HFF-Myc (cell line): ENCODE data around the gene UBXN1.
A peak's percentile ranks its signal among the peaks of the same experiment; 100 is the strongest.
"Not testable (repeated sequence)": the region's sequence is repeated elsewhere in the genome, so short reads cannot be mapped to it uniquely, and the experiment has no call there.

Source experiments
- DNase-seq: peaks from one replicate; pipeline ENCODE4 v3.0.0-alpha.2; 2011; ENCODE audit warnings: low read depth; ENCODE audit errors: extremely low read depth
- H3K4me3 ChIP-seq: replicated peaks from 2 replicates; pipeline ENCODE4 v1.5.1; 2011; ENCODE audit warnings: low read depth, mild to moderate bottlenecking, control low read depth, low read length
- CTCF ChIP-seq: IDR thresholded peaks from 2 replicates; pipeline ENCODE4 v1.5.1; 2012; ENCODE audit warnings: mild to moderate bottlenecking, low read depth, low read length, control low read depth; ENCODE audit errors: missing control alignments

The UBXN1 gene

GRCh38 chr11:62708793-62709192, 29.9 kb upstream of the UBXN1 start:
- peak overlapping the region; percentile 46 for H3K4me3 ChIP-seq
- no peak for DNase-seq
- no peak for TF ChIP-seq CTCF

- DNase-seq, result no peak
- H3K4me3 ChIP-seq, result 0 out of 2 replicates have a peak overlapping the region, but pooled peaks have one; percentile 46
- TF ChIP-seq CTCF, result no peak
Measured at GRCh38 chr11:62708392-62708791, 29.5 kb upstream of the UBXN1 start.

DNA sequence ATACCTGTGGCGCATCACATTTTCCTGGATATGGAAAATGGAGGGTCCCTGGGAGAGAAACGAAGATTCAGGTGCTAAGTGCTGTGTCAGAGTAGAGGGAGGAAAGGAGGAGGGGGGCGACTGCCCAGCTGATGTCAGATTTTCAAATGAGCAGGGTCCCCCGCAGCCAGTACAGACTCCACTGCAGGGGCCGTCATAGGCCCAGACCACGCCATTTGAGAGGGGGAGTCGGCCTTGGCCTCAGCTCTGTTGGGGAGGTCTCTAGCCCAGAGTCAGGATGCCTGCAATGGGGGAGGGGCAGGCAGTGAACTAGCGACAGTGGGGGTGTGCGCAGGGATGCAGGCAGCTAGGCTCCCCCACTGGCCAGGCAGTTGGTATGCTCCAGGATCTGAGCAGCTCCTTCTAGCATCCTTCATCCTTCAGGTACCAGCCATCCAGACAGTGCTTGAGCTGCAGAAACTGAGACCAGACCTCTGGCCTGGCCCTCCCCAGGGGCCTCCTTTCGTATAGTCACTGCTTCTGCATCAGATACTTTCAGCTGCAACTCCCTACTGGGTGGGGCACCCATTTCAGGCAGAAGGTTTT, 28.5 kb upstream of the UBXN1 start, which contains the start of the genes BSCL2 and GNG3:
Gene BSCL2 (minus strand): TSS at position 148 of the 585 bp plus-strand sequence. CDS start 229 bp downstream, outside the sequence.
Gene GNG3 (plus strand): TSS at position 400 of the 585 bp plus-strand sequence. CDS start 620 bp downstream, outside the sequence.
- no peak for DNase-seq
- TF ChIP-seq CTCF, result no peak

GRCh38 chr11:62706850-62707247, 28.0 kb upstream of the UBXN1 start:
- DNase-seq, result no peak
- no peak overlapping the region for H3K4me3 ChIP-seq
- no peak for TF ChIP-seq CTCF

More for the DNA sequence above, 28.5 kb upstream of the UBXN1 start, which contains the start of the genes BSCL2 and GNG3:
- peak within 1 kb of the TSS; percentile 70 for H3K4me3 ChIP-seq

DNA sequence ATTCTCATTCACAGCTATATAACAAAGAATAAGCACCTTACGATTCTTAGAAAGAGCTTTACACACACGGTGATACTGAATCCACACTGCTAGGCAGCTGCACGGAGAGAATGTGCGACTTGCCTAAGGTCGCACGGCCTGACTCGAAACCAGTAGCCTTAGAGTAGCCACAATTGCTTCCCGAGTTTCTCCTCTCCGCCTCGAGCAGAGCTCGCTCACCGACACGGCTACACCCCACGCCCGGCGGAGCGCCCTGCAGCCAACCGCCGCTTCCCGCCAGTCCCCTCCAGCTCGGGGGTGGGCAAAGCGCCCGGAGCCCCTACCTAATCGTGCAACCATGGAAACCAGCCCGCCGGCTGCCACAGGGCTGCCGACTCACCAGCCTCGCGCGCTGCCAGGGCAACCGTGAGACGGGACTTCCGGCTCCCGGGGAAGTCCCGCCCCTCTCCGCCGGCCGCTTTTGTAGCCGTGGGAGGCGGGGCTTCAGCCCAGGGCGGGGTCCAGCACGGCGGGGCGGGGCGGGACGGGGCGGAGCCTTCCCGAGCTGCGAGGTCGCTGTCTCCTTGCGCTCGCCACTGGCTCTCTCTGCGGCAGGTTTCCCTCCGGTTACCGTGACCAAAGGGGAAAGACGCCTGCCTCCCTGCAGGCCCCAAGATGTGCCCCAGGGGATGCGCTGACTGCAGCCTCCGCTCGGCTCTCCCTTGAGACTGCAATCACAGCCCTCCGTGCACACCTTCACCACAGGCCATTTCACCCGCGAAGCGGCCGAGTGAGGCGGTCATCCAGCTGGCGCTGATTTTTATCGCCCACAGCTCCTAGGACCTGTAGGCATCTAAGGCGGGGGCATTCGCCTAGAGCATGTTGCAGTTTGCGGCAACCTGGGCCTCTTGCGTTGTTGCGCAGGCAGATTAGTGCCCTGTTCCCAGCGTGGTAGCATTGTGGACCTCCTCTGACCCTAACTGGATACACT, 27.3 kb upstream of the UBXN1 start:
- H3K4me3 ChIP-seq, result peak overlapping the region; percentile 70
- DNase-seq, result peak; percentile 63
- no peak for TF ChIP-seq CTCF

GRCh38 chr11:62705413-62705812, 26.5 kb upstream of the UBXN1 start:
- no peak for DNase-seq
- TF ChIP-seq CTCF, result no peak
- peak overlapping the region; percentile 70 for H3K4me3 ChIP-seq

- H3K4me3 ChIP-seq, result not testable (repeated sequence)
Measured at GRCh38 chr11:62703921-62704320, 25.0 kb upstream of the UBXN1 start.

More at GRCh38 chr11:62703921-62704320, 25.0 kb upstream of the UBXN1 start:
- not testable (repeated sequence) for DNase-seq
